HG02588 (cell line): ENCODE results near the gene GP9.

Experiments
- ATAC-seq: cut with Tn5 transposase; IDR thresholded peaks from one replicate; pipeline ENCODE4 v1.9.1; 2021; ENCODE audit warnings: mild to moderate bottlenecking, moderate library complexity; ENCODE audit not compliant: unreplicated experiment

GP9 gene

GRCh38 chr3:129060276-129061022, at the start of gene GP9:
GP9 (plus strand) TSS chr3:129060779; CDS start chr3:129061740, 961 bp downstream.
- no peak for ATAC-seq

DNA sequence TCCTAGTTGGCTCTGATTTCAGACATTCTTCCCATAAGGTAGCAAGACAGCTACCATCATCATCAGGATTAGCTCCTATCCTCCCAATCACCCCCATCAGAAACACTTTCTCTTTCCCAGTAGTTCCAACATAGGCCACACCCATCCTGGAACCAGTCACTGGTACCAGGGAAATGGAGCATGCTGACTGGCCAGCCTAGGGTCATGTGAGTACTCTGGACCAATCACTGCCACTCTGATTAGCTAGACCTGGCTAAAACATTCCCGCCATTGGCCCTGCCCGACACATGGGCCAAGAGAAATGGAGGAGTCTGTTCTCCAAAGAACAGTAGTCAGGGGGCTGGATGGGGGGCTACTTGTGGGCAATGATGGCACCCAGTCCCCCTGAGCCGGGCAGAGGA, 47.1 kb upstream of the GP9 start:
- ATAC-seq = no peak

- ATAC-seq = no peak
Measured at GRCh38 chr3:129014148-129014547, 46.4 kb upstream of the GP9 start.

GRCh38 chr3:129014793-129015345, 45.7 kb upstream of the GP9 start:
- no peak for ATAC-seq

- ATAC-seq = no peak
Measured at GRCh38 chr3:129015388-129016105, 45.0 kb upstream of the GP9 start.

- no peak for ATAC-seq
Measured at GRCh38 chr3:129016356-129016719, 44.2 kb upstream of the GP9 start.

DNA sequence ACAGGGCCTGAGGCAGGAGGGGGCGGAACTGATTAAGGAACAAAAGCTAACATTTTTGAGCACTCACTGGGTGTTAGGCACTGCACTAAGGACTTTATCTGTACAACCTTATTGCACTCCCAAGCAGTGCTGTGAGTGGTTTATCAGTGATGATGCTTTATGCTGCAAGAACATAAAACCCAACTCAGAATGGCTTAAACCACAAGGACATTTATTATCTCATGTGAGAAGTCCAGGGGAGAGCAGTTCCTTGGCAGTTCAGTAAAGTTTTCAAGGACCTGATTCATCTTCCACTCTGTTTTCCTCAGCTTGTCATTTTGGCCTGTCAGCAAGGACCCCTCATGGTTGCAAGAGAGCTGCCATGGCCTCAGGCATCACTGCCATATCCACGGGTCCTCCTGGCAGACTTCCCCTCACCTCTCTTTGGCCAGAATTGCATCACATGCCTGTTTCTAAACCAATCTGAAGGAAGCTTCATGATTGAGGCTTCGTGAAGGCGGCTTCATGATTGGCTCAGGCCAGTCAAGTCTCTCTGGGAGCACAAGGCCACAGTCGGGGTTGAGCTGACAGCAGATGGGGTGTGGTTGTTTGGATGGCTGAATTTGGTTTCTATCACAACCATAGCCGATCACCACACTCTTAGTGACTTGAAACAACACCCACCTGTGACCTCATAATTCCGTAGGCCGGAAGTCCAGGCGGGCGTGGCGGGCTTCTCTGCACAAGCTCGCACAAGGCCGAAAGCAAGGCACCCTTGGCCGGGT, 43.7 kb upstream of the GP9 start:
- no peak for ATAC-seq

- ATAC-seq = no peak
Measured at GRCh38 chr3:129017484-129017899, 43.1 kb upstream of the GP9 start.

DNA sequence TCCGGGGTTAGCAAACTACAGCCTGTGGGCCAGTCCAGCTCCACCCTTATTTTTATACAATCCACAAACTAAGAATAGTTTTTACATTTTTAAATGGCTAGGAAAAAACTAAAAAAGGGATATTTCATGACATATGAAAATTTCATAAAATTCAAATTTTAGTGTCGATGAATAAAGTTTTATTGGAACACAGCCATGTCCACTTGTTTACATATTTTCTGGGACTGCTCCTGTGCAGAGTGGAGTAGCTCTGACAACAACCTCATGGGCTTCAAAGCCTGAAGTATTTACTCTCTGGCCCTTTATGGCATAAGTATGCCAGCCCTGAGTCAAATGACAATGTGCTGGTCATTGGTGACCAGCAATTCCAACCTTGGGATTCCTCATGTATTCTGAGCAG, 42.3 kb upstream of the GP9 start:
- ATAC-seq = no peak

GRCh38 chr3:129018751-129019150, 41.8 kb upstream of the GP9 start:
- no peak for ATAC-seq

DNA sequence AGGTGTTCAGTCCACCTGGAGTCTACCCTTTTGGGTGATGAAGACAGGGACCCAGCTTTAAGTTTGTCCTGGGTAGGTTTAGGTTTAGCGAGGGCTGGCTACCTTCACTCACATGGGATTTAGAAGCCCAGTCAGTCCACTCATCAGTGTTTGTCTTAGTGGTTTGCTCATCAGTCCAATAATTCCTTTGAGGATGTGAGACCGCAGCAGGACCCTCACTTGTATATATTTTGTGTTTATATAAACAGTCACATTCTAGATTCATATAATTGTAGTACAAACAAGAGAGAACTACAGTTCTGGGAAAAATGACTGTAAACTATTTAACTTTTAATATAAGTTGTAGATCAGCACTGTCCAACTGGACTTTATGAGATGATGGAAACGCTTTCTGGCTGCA, 41.3 kb upstream of the GP9 start:
- ATAC-seq = no peak

DNA sequence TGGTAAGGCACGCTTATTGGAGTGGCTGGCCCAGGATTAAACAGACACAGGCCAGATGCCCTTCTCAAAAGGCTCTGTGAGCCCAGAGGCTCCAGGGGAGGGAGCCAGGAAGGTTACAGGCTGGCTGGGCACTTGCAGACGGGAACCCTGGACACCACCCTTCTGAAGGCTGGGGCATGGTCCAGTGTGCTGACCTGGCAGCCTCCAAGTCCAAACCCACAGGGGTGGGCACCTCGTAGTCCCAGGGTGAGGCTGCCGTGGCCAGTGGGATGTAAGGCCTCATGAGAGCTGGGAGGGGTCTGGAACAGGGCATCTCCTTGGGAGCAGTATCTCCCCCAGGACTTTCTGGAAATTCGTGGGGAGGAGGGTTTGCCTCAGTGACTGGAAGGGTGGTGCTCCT, 39.9 kb upstream of the GP9 start:
- ATAC-seq = no peak

DNA sequence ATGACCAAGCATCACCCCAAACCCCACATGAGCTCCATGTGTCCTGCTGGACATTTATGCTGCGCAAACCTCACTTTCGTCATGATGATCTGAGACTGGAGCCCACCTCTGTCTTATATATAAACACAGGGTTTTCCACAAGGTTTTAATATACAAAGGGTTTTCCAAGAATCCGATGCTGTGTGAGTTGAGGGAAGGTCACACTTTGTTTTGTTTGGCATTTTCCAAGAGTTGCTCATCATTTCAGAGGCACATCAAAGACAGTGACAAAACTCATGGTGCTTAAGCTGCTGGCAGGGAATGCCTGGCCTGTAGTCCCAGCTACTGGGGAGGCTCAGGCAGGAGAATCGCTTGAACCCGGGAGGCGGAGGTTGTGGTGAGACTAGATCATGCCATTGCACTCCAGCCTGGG, 39.4 kb upstream of the GP9 start:
- no peak for ATAC-seq

DNA sequence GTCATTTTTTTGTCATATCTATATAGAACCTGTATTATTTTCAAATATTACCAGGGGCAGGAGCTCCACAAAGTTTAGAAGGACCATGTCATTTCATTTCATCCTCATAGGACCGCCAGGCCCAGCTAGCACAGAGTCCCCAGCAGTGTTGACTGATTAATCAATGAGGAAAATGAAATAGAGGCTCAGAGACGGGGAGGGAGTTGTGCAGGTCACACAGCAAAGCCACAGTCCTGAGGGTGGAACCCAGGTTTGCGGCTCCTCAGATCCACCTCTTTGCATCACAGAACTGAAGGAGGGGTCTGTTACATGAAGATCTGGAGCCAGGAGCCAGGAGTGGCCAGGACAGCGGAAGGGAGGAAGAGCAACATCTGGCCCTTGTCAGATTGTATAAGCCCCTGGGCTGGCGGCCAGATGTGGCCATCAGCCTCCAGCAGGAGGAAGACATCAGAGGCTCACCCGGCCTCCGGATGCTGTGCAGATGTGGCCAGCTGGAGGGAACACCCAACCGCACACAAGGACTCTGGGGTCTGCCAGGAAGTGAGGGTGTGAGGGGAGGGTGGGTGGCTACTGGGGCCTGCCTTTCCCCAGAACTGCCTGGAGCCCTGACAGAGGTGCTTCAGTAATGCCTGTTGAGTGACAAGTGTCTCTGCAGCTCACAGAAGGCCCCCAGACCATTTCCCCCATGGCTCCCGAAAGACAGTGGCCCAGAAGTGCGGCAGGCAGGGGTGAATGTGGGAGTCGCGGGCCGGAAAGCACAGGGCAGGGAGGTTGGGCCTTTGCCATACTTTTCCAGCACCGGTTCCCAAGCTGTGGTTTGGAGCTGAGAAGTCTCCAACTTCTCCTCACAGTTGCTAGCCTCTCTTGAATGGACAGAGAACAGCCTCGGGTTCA, 38.2 kb upstream of the GP9 start:
- no peak for ATAC-seq

DNA sequence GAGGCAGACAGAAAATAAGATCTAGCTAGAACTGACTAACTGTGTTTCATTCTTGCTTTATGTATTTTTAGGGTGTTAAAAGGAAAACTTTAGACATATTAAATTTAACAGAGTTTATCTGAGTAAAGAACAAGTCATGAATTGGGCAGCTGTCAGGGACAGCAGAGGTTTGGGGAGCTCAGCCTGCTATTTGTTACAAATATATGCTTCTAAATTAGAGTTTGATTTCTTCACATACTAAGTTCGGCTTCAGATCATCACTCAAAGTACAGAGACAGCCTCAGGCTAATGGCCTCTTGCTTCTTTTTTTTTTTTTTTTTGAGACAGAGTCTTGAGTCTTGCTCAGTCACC, 37.6 kb upstream of the GP9 start:
- ATAC-seq = no peak

DNA sequence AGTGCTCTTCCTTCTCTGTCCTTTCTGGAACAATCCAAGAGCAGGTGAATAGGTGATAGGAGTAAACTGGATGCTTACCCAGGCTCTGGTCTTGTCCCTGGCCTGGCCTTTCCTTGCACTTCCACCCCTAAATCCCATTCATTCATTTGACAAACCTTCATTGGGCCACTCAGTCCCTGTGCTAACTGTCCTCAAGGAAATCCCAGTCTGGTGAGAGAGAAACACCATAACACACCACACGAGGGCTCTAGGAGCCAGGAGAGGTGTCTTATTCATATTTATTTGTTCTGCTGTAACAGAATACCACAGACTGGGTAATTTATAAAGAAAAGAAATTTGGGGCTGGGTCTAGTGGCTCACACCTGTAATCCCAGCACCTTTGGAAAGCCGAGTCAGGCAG, 36.7 kb upstream of the GP9 start:
- ATAC-seq = no peak

- ATAC-seq = no peak
Measured at GRCh38 chr3:129025108-129025507, 35.5 kb upstream of the GP9 start.

DNA sequence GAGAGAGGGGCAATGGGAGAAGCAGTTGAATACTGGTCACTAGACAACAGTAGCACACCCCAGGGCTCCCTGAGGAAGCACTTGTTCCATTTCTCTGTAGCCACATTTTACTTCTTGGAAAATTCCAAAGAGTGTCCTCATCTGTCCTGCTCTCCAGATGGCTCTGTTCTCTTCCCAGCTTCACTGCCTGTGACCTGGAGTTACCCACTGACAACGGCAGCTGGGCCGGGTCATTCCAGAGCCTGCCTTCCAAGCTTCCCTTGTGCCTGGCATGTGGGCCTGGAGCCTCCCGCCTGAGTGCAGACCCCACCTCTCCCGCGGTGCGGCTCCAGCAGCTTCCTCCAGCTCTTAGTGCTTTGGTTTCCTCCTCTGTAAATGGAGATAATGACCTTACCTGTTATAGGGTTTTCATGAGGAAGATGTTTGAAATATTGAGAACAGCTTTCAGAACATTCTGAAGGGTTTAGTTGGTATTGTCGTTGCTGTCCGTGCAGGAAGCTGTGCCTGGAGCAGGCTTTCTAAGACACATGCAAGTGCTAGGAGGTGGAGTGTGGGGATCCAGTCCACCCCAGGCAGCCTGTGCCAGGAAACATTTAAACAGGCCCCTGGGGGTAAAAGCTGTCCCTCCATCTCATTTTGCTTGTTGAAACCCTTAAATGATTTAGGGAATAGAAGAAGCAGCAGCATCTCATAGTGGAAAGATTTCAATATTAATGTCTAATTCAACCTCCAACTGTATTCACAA, 34.7 kb upstream of the GP9 start:
- ATAC-seq = no peak

- peak; percentile 98 for ATAC-seq
Measured at GRCh38 chr3:129026728-129027543, 33.6 kb upstream of the GP9 start.
